Left forelimb (tissue), 1 donor: Measurements from ENCODE around the gene GRWD1.
"Not testable (repeated sequence)": the region's sequence is repeated elsewhere in the genome, so short reads cannot be mapped to it uniquely, and the experiment has no call there.

ENCODE experiments used
- DNase-seq: peaks from one replicate; pipeline ENCODE4 v3.0.0-alpha.2; 2018; ENCODE audit warnings: low spot score

GRWD1 gene

GRCh38 chr19:48480183-48480557 is 34.4 kb downstream of the GRWD1 start:
- no peak for DNase-seq

- DNase-seq: no peak
These were observed 35.0 kb downstream of the GRWD1 start for GRCh38 chr19:48480558-48481500.

- DNase-seq: no peak
These were observed 36.3 kb downstream of the GRWD1 start for GRCh38 chr19:48481846-48482639.

GRCh38 chr19:48483301-48483700 is 37.5 kb downstream of the GRWD1 start:
- no peak for DNase-seq

GRCh38 chr19:48484247-48484893 is 38.6 kb downstream of the GRWD1 start:
- DNase-seq: no peak

GRCh38 chr19:48484931-48485612 is 39.3 kb downstream of the GRWD1 start:
- DNase-seq: no peak

- DNase-seq: not testable (repeated sequence)
These were observed 40.9 kb downstream of the GRWD1 start for GRCh38 chr19:48486706-48487105.

GRCh38 chr19:48487544-48487943 is 41.8 kb downstream of the GRWD1 start:
- DNase-seq: no peak

- DNase-seq: no peak
These were observed 42.2 kb downstream of the GRWD1 start for GRCh38 chr19:48487948-48488347.

- DNase-seq: not testable (repeated sequence)
These were observed 42.7 kb downstream of the GRWD1 start for GRCh38 chr19:48488478-48488877.

GRCh38 chr19:48489608-48490216 is 43.9 kb downstream of the GRWD1 start:
- no peak for DNase-seq

GRCh38 chr19:48490981-48491792 is 45.4 kb downstream of the GRWD1 start:
- DNase-seq: no peak

- no peak for DNase-seq
These were observed 46.0 kb downstream of the GRWD1 start for GRCh38 chr19:48491793-48492123.

GRCh38 chr19:48492925-48493717 is 47.3 kb downstream of the GRWD1 start:
- DNase-seq: peak; percentile 94

GRCh38 chr19:48493718-48494401 is 48.1 kb downstream of the GRWD1 start:
- DNase-seq: no peak

- DNase-seq: no peak
These were observed 49.6 kb downstream of the GRWD1 start for GRCh38 chr19:48495396-48495795.

GRCh38 chr19:48496959-48497727 is 51.4 kb downstream of the GRWD1 start:
- DNase-seq: peak; percentile 42
